Epithelial cell of esophagus (primary cell): ENCODE results near the gene GALNT17.
"Not testable (repeated sequence)": the region's sequence is repeated elsewhere in the genome, so short reads cannot be mapped to it uniquely, and the experiment has no call there.

Experiments used
- DNase-seq: peaks from one replicate; pipeline ENCODE4 v3.0.0; 2010; ENCODE audit warnings: low read depth
- H3K4me3 ChIP-seq: 2 replicates; pipeline ENCODE4 v1.5.1; 2011; ENCODE audit warnings: mild to moderate bottlenecking, low read length, control low read depth
- CTCF ChIP-seq: IDR thresholded peaks from 2 replicates; pipeline ENCODE4 v1.5.1; 2011; ENCODE audit warnings: low read depth, mild to moderate bottlenecking, low read length, control low read depth, inconsistent platforms; ENCODE audit not compliant: insufficient read depth; ENCODE audit errors: missing control alignments

The GALNT17 gene

GRCh38 chr7:71580027-71580426 lies 448.1 kb downstream of the GALNT17 start:
- DNase-seq, result no peak
- no peak for TF ChIP-seq CTCF
- no peak overlapping the region for H3K4me3 ChIP-seq

DNA sequence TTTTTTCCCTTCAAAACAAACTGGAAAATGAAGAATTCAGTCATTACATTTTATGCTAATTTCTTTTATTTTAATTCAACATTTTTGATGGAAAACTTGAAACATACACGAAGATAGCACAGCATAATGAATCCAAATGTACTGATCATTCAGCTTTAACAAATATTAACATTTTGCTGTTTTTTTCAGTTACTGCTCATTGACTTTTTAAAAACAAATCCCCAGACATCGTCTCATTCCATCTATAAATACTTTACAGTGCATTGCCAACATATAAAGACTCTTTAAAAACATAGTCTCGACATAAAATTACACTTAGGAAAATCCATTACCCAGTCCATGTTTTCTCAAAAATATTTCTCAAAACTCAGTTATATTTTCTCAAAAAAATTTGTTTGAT lies 452.3 kb downstream of the GALNT17 start:
- no peak for TF ChIP-seq CTCF
- H3K4me3 ChIP-seq, result no peak overlapping the region
- no peak for DNase-seq

GRCh38 chr7:71591876-71592275 lies 459.9 kb downstream of the GALNT17 start:
- no peak for DNase-seq
- TF ChIP-seq CTCF, result no peak
- H3K4me3 ChIP-seq, result no peak overlapping the region

DNA sequence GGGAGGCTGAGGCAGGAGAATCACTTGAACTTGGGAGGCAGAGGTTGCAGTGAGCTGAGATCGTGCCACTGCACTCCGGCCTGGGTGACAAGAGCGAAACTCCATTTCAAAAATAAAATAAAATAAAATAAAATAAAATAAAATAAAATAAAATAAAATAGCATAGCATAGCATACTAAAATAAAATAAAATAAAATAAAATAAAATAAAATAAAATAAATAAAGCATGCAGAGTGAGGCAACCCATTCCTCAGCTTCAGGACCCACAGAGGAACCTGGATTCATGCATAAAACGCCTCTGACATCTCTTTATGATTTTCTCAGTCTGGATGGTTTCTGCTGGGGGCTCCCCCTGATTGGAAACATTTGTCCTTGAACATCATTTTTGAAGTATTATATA lies 460.4 kb downstream of the GALNT17 start:
- not testable (repeated sequence) for DNase-seq, H3K4me3 ChIP-seq

- no peak for DNase-seq
- H3K4me3 ChIP-seq, result no peak overlapping the region
- no peak for TF ChIP-seq CTCF
These were observed 462.8 kb downstream of the GALNT17 start for GRCh38 chr7:71594736-71595135.

DNA sequence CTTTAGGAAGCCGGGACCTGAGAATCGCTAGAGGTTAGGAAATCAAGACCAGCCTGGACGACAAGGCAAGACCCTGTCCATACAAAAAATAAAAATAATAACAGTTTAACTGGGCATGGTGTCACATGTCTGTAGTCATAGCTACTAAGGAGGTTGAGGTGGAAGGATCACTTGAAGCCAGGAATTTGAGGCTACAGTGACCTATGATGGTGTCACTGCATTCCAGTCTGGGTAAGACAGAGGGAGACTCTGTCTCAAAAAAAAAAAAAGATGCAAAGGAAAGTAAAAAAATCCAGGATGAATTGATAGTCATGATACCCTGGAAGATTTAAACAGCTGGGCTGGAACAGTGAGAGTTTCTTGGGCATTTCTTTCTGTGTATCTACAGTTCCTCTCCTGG lies 463.2 kb downstream of the GALNT17 start:
- TF ChIP-seq CTCF, result no peak
- no peak for DNase-seq

DNA sequence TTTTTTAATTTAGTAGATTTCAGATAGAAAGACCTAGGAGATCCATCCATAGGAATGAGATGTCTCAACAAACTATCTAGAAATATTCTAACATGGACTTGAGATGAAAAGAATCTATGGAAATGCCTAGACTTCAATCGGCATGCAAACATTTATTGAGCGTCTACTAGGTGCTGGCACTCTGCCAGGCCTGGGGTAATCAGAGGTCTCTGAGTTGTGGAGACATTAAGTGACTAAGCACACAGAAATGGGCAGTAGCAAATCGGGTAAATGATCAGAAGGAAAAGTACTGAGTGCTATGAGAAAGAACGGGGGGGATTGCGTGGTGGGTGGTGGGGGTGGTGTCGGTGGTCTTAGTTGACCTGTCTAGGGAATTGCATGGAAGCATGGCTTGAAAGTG lies 466.6 kb downstream of the GALNT17 start:
- DNase-seq, result no peak
- TF ChIP-seq CTCF, result no peak

More for the DNA sequence above, 463.2 kb downstream of the GALNT17 start:
- no peak overlapping the region for H3K4me3 ChIP-seq

DNA sequence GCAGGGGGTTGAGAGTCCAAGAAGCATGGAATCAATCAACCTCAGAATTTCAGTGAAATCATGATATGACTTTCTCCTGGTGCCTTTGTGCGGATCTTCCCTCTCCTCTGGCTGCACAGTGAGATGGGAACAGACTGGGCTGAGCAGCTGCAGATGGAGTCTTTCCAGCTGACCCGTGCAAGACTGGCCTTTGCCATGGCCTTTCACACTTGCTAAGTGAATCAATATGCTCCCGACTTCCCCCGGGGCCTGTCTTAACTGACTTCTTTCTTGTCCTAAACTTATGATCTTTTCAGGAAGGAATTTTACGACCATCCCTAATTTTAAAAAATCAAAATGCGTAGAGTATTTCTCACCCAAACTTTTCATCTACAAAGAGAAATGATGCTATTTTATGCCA lies 469.9 kb downstream of the GALNT17 start:
- TF ChIP-seq CTCF, result no peak
- DNase-seq, result no peak
- no peak overlapping the region for H3K4me3 ChIP-seq

More for the DNA sequence above, 466.6 kb downstream of the GALNT17 start:
- H3K4me3 ChIP-seq, result no peak overlapping the region
